ENCODE data around the gene C17orf78. TPM values are rescaled to one million over a fixed set of nuclear protein-coding genes. Genes with fewer than 3 reads are reported as not detected.

C17orf78 gene
- total and polyA plus RNA-seq, 4 donors, result 0.57 TPM; not detected in 3

- 63% methylated on average over 1 of the region's 3 CpGs for WGBS (ENCODE audit: insufficient coverage)
- Histone ChIP-seq H3K36me3 (ENCODE audit: control insufficient read depth, insufficient read depth, low read length) (no peaks in the 10 kb centered on the region), H3K4me3 (ENCODE audit: low read depth, low read length) (no peak overlapping the region), H3K9me3 (ENCODE audit: control insufficient read depth, insufficient read depth, low read length) (no peaks in the 10 kb centered on the region), H3K27ac (ENCODE audit: low read depth, low read length) (no peak overlapping the region), H3K4me1 (ENCODE audit: control insufficient read depth, insufficient read depth, low read length) (no peaks in the 10 kb centered on the region), H3K27me3 (ENCODE audit: control insufficient read depth, insufficient read depth, low read length) (no peaks in the 10 kb centered on the region)
- DNase-seq (ENCODE audit: low read depth in 4 of 6, low spot score in 6 of 6), result no peak
Measured at GRCh38 chr17:37384560-37385149, 8.9 kb downstream of the C17orf78 start.

- Histone ChIP-seq H3K27ac (ENCODE audit: low read depth, low read length) (no peak overlapping the region), H3K36me3 (ENCODE audit: control insufficient read depth, insufficient read depth, low read length) (no peaks in the 10 kb centered on the region), H3K4me3 (ENCODE audit: low read depth, low read length) (no peak overlapping the region), H3K9me3 (ENCODE audit: control insufficient read depth, insufficient read depth, low read length) (no peaks in the 10 kb centered on the region), H3K27me3 (ENCODE audit: control insufficient read depth, insufficient read depth, low read length) (no peaks in the 10 kb centered on the region), H3K4me1 (ENCODE audit: control insufficient read depth, insufficient read depth, low read length) (no peaks in the 10 kb centered on the region)
- no peak for DNase-seq (ENCODE audit: low read depth in 4 of 6, low spot score in 6 of 6)
Measured at GRCh38 chr17:37385474-37385990, 9.7 kb downstream of the C17orf78 start.

GRCh38 chr17:37386462-37386861, 10.7 kb downstream of the C17orf78 start:
- Histone ChIP-seq H3K4me1 (ENCODE audit: control insufficient read depth, insufficient read depth, low read length) (no peaks in the 10 kb centered on the region), H3K9me3 (ENCODE audit: control insufficient read depth, insufficient read depth, low read length) (no peaks in the 10 kb centered on the region), H3K27me3 (ENCODE audit: control insufficient read depth, insufficient read depth, low read length) (no peaks in the 10 kb centered on the region), H3K4me3 (ENCODE audit: low read depth, low read length) (no peak overlapping the region), H3K36me3 (ENCODE audit: control insufficient read depth, insufficient read depth, low read length) (no peaks in the 10 kb centered on the region), H3K27ac (ENCODE audit: low read depth, low read length) (no peak overlapping the region)
- 88% methylated on average over 2 of the region's 5 CpGs for WGBS (ENCODE audit: insufficient coverage)
- DNase-seq (ENCODE audit: low read depth in 4 of 6, low spot score in 6 of 6), result no peak

GRCh38 chr17:37388266-37388665, 12.5 kb downstream of the C17orf78 start:
- no peak overlapping the region for H3K27ac ChIP-seq (ENCODE audit: low read depth, low read length)
- WGBS (ENCODE audit: insufficient coverage), result no CpG with 5 or more reads among the region's 3 CpGs
- no peaks in the 10 kb centered on the region for H3K36me3 ChIP-seq (ENCODE audit: control insufficient read depth, insufficient read depth, low read length)
- H3K27me3 ChIP-seq (ENCODE audit: control insufficient read depth, insufficient read depth, low read length), result no peaks in the 10 kb centered on the region
- H3K9me3 ChIP-seq (ENCODE audit: control insufficient read depth, insufficient read depth, low read length), result no peaks in the 10 kb centered on the region
- no peaks in the 10 kb centered on the region for H3K4me1 ChIP-seq (ENCODE audit: control insufficient read depth, insufficient read depth, low read length)
- H3K4me3 ChIP-seq (ENCODE audit: low read depth, low read length), result no peak overlapping the region
- no peak for DNase-seq (ENCODE audit: low read depth in 4 of 6, low spot score in 6 of 6)

- H3K27me3 ChIP-seq (ENCODE audit: control insufficient read depth, insufficient read depth, low read length), result no peaks in the 10 kb centered on the region
- H3K4me1 ChIP-seq (ENCODE audit: control insufficient read depth, insufficient read depth, low read length), result no peaks in the 10 kb centered on the region
- H3K9me3 ChIP-seq (ENCODE audit: control insufficient read depth, insufficient read depth, low read length), result no peaks in the 10 kb centered on the region
- H3K36me3 ChIP-seq (ENCODE audit: control insufficient read depth, insufficient read depth, low read length), result no peaks in the 10 kb centered on the region
- DNase-seq (ENCODE audit: low read depth in 4 of 6, low spot score in 6 of 6), result no peak
- 100% methylated on average over 1 of the region's 4 CpGs for WGBS (ENCODE audit: insufficient coverage)
- no peak overlapping the region for H3K4me3 ChIP-seq (ENCODE audit: low read depth, low read length)
- H3K27ac ChIP-seq (ENCODE audit: low read depth, low read length), result no peak overlapping the region
Measured at GRCh38 chr17:37389160-37389559, 13.4 kb downstream of the C17orf78 start.

- Histone ChIP-seq H3K9me3 (ENCODE audit: control insufficient read depth, insufficient read depth, low read length) (no peaks in the 10 kb centered on the region), H3K4me1 (ENCODE audit: control insufficient read depth, insufficient read depth, low read length) (no peaks in the 10 kb centered on the region), H3K27me3 (ENCODE audit: control insufficient read depth, insufficient read depth, low read length) (no peaks in the 10 kb centered on the region), H3K4me3 (ENCODE audit: low read depth, low read length) (no peak overlapping the region), H3K27ac (ENCODE audit: low read depth, low read length) (no peak overlapping the region), H3K36me3 (ENCODE audit: control insufficient read depth, insufficient read depth, low read length) (no peaks in the 10 kb centered on the region)
- DNase-seq (ENCODE audit: low read depth in 4 of 6, low spot score in 6 of 6), result peak in 1 of 6 donors; percentile 8
- WGBS (ENCODE audit: insufficient coverage), result no CpG with 5 or more reads among the region's 6 CpGs
Measured at GRCh38 chr17:37391146-37391545, 15.4 kb downstream of the C17orf78 start.

- peak in 1 of 6 donors; percentile 3 for DNase-seq (ENCODE audit: low read depth in 4 of 6, low spot score in 6 of 6)
- no peaks in the 10 kb centered on the region for H3K4me1 ChIP-seq (ENCODE audit: control insufficient read depth, insufficient read depth, low read length)
- H3K27me3 ChIP-seq (ENCODE audit: control insufficient read depth, insufficient read depth, low read length), result no peaks in the 10 kb centered on the region
- WGBS (ENCODE audit: insufficient coverage), result no CpG with 5 or more reads among the region's 3 CpGs
- no peak overlapping the region for H3K27ac ChIP-seq (ENCODE audit: low read depth, low read length)
- no peak overlapping the region for H3K4me3 ChIP-seq (ENCODE audit: low read depth, low read length)
- H3K36me3 ChIP-seq (ENCODE audit: control insufficient read depth, insufficient read depth, low read length), result no peaks in the 10 kb centered on the region
- no peaks in the 10 kb centered on the region for H3K9me3 ChIP-seq (ENCODE audit: control insufficient read depth, insufficient read depth, low read length)
Measured at GRCh38 chr17:37392024-37392590, 16.3 kb downstream of the C17orf78 start.

- DNase-seq (ENCODE audit: low read depth in 4 of 6, low spot score in 6 of 6), result no peak
- Histone ChIP-seq H3K27me3 (ENCODE audit: control insufficient read depth, insufficient read depth, low read length) (no peaks in the 10 kb centered on the region), H3K36me3 (ENCODE audit: control insufficient read depth, insufficient read depth, low read length) (no peaks in the 10 kb centered on the region), H3K9me3 (ENCODE audit: control insufficient read depth, insufficient read depth, low read length) (no peaks in the 10 kb centered on the region), H3K4me3 (ENCODE audit: low read depth, low read length) (no peak overlapping the region), H3K4me1 (ENCODE audit: control insufficient read depth, insufficient read depth, low read length) (no peaks in the 10 kb centered on the region), H3K27ac (ENCODE audit: low read depth, low read length) (no peak overlapping the region)
- WGBS (ENCODE audit: insufficient coverage), result 92% methylated on average over 7 of the region's 7 CpGs
Measured at GRCh38 chr17:37393352-37393751, 17.6 kb downstream of the C17orf78 start.

- DNase-seq (ENCODE audit: low read depth in 4 of 6, low spot score in 6 of 6), result no peak
- Histone ChIP-seq H3K4me3 (ENCODE audit: low read depth, low read length) (no peak overlapping the region), H3K36me3 (ENCODE audit: control insufficient read depth, insufficient read depth, low read length) (no peaks in the 10 kb centered on the region), H3K27me3 (ENCODE audit: control insufficient read depth, insufficient read depth, low read length) (no peaks in the 10 kb centered on the region), H3K9me3 (ENCODE audit: control insufficient read depth, insufficient read depth, low read length) (no peaks in the 10 kb centered on the region), H3K27ac (ENCODE audit: low read depth, low read length) (no peak overlapping the region), H3K4me1 (ENCODE audit: control insufficient read depth, insufficient read depth, low read length) (no peaks in the 10 kb centered on the region)
- WGBS (ENCODE audit: insufficient coverage), result 94% methylated on average over 3 of the region's 5 CpGs
Measured at GRCh38 chr17:37399265-37399803, 23.5 kb downstream of the C17orf78 start.

- no peaks in the 10 kb centered on the region for H3K9me3 ChIP-seq (ENCODE audit: control insufficient read depth, insufficient read depth, low read length)
- H3K27me3 ChIP-seq (ENCODE audit: control insufficient read depth, insufficient read depth, low read length), result no peaks in the 10 kb centered on the region
- peaks cover 2% of the 10 kb centered on the region for H3K4me1 ChIP-seq (ENCODE audit: control insufficient read depth, insufficient read depth, low read length)
- H3K27ac ChIP-seq (ENCODE audit: low read depth, low read length), result no peak overlapping the region
- no peaks in the 10 kb centered on the region for H3K36me3 ChIP-seq (ENCODE audit: control insufficient read depth, insufficient read depth, low read length)
- no peak for DNase-seq (ENCODE audit: low read depth in 4 of 6, low spot score in 6 of 6)
- H3K4me3 ChIP-seq (ENCODE audit: low read depth, low read length), result no peak overlapping the region
Measured at GRCh38 chr17:37400505-37400904, 24.7 kb downstream of the C17orf78 start.

Data from spinal cord (tissue), 10 donors.